Fibroblast of skin of left quadriceps (primary cell): ENCODE results near the gene NANOS3.

Experiments used
- DNase-seq, 2 experiments: peaks; one replicate each; pipeline ENCODE4 v3.0.0-alpha.2; 2013; ENCODE audit warnings: low read depth in 2 of 2

NANOS3 gene

DNA sequence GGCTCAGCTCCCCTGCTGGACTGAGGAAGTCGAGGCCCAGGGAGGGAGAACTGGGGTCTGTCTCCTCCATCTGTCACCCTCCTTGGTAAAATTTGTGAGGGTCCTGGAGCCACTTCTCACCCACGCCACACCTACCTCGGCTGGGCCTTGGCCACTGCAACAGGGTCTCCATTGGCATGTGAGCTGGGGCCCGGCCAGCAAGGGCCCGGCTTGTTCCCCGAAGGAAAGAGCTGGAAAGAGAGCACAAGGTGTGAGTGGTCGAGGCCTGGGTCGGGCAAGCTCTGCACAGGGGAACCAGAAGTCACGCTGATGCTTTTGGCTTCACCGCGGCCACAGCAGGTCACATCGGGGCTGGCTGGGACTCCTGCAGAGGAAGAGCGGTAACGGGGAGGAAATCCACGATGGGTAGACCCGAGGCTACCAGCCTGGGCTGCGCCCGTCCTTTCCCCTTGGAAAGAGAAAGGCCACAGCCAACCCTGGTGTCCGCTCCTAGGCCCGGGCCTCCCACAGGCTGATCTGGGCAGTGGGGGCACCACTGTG lies 9.0 kb downstream of the NANOS3 start:
- no peak for DNase-seq

DNA sequence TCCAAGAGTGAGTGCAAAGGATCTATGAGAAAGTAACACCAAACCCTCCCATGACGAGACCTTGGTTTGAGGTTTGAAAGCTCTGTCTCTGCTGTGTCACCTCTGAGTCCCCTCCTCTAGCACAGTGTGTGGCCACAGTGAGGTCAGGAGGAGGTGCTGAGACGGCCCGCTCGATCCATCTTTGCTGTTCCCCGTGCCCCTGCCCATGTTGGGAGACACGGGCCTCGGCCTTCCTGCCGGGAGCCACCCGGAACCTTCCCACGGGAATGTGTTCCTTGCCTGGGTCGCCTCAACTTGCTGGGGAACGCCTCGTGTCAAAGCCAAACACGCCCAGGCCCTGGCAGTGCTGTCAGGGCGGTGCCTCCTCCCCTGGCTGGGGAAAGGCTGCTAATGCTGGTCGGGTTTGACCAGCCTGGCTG lies 10.1 kb downstream of the NANOS3 start:
- DNase-seq: no peak

DNA sequence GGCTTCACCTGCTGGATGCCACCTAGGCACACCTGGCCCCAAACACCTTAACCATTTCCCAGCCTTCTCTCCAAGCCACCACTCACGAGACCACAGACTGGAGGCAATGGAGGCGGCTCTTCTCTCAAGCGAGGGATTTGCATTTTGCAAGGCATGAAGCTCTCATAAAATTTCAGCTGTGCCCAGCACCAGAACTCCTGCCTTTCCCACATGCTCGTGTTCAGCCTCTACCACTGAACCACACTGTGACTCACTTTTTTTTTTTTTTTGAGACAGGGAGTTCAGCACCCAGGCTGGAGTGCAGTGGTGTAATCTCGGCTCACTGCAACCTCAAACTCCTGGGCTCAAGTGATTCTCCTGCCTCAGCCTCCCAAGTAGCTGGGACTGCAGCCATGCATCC lies 10.6 kb downstream of the NANOS3 start:
- DNase-seq: no peak

DNA sequence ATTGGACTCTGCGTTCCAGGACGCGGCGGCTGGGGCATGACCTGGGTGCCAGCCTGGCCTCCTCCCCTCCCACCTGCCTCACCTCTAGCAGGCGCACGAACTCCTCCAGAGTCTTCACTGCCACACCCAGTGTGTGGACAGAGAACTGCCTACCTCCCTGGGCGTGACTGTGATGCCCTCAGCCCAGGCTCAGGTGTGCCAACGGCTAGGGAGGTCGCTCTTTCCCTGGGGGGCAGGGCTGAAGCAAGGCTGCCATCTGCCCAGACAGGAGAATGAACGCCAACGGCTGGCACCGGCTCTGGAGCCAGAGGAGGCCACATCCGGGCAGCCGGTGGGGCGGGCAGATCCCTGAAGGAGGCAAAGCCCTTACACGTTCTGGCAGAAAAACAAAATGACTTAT lies 11.3 kb downstream of the NANOS3 start:
- no peak for DNase-seq

DNA sequence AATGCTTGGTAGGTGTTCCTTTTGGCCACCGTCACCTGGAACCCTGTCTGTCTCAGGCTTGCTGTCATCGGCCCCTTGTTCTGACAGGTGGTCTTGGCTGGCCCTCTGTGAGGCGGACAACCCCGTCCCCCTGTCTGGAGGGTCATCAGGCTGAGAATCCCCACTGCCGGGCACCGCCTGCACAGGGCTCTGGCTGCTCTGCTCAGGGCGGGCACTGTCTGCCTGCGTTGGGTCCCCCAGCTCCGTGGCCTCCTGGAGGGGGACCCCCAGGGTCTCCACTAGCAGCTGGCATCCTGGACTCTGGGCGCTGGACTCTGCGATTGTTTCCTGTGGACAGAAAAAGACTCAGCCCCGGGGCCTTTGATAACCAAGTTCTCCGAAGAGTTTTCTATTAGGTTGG lies 13.2 kb downstream of the NANOS3 start:
- no peak for DNase-seq

DNA sequence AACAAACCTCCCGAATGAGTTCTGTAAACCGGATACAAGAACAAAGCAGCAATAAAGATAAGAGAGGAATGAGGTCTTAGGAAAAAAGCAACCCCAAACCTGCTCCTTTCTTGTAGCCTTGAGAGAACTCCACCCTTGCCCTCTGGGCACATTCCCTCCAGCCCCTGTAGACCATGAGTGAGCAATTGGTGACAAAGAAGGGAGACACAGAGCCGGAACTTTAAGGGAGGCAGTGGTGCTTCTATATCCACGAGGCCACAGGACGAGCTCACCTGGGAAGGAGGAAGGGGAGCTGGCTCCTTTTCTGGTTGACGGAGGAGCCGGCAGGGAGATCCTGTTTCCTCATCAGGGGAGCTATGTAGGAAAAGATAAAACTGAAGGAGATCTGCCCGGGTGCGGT lies 15.9 kb downstream of the NANOS3 start:
- no peak for DNase-seq

DNA sequence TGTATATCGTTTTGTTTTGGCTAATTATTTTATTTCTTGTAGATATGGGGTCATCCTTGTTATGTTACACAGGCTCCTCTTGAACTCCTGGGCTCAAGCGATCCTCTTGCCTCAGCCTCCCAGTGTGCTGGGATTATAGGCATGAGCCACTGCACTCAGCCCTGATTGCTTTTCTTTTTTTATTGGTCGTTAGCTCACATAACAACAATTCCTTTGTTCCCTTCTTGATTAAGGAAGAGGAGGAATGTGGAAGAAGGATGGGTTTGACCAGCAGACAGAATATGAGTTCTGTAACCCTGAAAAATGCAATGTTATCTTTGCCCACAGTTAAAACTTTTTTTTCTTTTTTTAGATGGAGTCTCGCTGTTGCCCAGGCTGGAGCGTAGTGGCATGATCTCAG lies 17.6 kb downstream of the NANOS3 start:
- no peak for DNase-seq

DNA sequence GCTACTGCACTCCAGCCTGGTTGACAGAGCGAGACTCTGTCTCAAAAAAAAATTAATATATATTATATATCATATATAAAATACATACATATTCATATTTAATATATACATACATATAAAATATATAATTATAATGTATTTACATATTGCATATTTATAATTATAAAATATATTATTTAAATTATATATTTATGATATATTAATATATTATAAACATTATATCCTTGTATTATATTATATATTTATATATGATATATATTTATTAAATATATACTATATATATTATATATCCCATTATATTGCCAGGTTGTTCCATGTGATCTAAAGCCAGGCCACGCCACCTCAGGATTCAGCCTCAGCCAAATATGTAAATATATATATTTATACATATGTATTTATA lies 19.3 kb downstream of the NANOS3 start:
- no peak for DNase-seq

DNA sequence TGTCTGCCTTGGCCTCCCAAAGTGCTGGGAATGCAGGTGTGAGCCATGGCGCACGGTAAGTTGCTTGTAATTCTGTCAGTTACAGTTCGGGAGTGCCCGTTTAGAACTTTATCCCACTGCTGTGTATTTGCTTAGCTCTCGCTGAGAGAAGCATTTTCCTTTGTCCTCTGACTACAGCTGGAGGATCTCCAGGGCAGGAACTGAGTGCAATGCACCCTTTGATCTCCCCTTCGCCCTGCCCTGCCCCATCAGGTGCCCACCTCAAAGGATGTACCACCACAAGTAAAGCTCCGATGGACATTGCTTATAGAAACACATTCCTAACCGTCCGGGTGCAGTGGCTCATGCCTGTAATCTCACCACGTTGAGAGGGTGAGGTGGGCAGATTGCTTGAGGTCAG lies 22.5 kb downstream of the NANOS3 start:
- no peak for DNase-seq

DNA sequence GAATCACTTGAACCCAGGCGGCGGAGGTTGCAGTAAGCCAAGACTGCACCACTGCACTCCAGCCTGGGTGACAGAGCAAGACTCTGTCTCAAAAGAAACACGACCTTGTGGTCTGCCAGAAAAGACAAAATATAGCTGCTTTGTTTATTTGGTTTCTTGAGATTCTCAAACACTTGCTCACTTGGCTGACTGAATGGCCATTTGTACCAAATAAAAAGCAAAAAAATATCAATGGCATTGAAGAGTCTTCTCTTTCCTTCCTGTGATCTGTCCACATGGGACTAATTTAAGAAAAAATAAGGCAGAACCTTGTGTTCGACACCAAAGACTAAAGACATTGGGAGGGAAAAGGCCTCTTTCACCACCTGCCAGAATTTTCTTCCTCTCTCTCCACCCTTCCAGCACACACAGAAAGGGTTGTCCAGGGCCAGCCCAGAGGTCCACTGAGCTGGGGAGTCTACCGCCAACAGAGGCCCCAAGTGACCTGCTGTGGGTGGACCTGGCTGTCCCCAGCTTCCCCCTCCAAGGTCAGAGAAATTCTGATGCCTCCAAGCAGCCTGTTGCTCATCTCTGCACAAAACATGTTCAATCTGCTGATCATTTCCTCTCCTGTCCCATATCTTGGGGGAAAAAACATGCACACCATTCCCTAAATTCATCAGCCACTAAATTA lies 23.1 kb downstream of the NANOS3 start:
- no peak for DNase-seq

DNA sequence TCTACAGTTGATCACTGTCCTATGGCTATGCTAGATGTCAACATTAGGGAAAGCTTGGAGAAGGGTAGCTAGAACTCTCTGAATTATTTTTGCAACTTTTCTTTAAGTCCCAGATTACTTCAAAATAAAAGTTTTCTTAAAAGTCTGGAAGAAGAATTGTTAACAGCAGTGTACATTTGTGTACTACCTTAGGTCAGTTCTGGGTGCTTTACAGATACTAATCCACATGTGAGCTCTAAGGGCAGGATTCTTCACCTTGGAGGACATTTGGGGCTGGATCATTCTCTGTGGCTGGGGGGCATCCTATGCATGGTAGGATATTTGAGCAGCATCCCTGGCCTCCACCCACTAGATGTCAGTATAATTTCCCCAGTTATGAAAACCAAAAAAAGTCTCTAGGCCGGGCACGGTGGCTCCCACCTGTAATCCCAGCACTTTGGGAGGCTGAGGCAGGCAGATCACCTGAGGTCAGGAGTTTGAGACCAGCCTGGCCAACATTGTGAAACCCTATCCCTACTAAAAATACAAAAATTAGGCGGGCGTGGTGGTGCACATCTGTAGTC lies 26.1 kb downstream of the NANOS3 start:
- no peak for DNase-seq

DNA sequence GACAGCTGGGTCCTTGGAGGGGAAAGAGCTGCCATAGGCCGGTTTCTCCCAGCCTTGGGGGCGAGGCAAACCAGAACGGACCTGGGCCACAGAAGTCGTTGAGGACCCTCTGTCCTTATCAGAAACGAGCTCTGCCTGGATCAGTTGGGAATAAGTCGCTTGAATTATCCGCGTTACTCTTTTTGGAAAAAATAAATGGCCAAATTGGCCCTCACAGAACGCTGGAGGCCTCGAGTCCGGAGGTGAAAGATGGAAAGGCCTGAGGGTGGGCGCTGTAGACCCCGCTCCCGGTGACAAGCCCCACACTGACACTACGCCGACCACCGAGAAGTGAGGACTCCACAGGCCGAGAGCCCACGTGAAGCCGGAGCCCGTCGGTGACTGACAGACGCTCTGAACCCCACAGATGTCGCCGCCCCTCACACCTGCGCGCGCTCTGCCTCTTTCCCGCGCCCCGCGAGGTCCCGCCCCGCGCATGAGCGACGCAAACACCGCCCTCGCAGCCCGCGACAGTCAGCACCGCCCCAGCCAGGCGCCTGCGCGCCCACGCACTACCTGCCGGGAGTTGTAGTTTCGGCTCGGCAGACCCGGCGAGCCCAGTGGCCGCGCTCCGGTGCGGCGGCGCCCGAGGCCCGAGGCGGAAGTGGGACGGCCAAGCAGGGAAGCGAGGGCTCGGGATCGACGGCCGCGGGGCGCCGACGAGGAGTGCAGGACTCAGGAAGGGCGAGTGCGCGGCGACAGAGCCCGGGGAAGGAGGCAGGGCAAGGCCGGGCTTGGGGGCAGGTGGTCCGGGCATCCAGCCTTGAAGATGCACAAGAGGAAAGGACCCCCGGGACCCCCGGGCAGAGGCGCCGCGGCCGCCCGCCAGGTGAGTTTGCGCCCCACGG lies 28.9 kb downstream of the NANOS3 start, which contains the start of the genes BRME1 and CC2D1A:
TSS of gene BRME1 (minus strand) at position 484 of the 887 bp plus-strand sequence. CDS start 1,225 bp downstream, outside the sequence.
TSS of gene CC2D1A (plus strand) at position 568 of the 887 bp plus-strand sequence. CDS start at position 809, 241 bp downstream.
- DNase-seq: peak; percentile 49 to 53

DNA sequence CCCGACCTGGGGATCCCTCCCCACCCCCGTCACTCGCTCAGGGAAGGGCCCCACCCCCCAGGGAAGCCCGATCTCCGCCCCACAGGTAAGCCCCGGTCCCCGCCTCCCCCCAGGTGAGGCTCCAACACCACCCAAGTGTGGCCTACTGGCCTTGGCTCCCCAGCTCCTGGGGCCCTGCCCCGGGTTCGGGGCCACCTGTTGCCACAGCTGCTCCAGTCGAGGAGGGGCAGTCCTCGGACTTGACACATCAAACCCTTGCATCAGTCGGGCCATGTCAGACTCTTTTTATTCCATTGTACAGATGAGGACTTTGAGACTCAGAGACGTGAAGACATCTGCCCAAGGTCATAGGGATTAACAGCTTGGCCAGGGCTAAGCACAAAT lies 29.6 kb downstream of the NANOS3 start:
- DNase-seq: no peak

DNA sequence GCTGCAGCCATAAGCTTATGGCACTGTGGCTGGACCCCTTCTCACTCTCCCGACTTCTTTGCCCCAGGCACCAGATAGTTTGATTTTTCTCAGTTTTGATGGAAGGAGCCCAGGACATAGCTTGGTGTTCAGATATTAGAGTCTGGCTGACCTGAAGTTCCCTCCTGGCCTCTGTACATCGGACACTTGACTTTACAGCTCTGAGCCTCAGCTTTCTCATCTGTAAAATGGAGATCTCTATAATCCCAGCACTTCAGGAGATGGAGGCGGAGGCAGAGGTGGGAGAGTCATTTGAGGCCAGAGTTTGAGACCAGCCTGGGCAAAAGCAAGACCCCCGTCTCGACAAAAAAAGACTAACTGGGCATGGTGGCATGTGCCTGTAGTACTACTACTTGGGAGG lies 30.0 kb downstream of the NANOS3 start:
- DNase-seq: no peak

DNA sequence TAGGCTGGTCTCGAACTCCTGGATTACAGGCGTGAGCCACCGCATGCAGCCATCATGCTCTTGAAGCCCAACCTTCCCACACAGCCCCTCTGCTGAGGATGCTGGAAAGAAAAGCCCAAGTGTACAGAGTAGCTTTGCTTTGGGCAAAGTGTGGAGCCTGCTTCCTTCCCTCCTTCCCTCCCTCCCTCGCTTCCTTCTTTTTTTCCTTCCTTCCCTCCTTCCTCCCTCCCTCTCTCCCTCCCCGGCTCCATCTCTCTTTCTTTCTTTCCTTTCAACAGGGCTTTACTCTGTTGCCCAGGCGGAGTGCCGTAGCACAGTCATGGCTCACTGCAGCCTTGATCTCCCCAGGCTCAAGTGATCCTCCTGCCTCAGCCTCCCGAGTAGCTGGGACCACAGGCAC lies 31.7 kb downstream of the NANOS3 start:
- no peak for DNase-seq

DNA sequence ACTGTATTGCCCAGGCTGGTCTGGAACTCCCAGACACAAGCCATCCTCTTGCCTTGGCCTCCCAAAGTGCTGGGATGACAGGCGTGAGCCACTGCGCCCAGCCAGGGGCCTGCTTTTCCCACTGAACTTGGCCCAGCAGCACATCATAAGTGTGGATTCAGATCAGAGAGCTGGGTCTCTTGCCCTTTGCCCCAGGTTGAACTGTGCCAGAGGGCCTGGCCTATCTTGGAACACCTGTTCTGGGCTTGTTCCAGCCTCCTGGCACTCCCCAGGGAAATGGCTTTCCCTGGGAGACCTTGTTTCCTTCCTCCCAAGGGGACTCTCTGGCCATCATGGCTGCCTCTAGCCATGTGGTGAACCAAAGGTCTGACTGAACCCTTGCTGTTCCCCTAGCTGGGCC lies 32.5 kb downstream of the NANOS3 start:
- no peak for DNase-seq

DNA sequence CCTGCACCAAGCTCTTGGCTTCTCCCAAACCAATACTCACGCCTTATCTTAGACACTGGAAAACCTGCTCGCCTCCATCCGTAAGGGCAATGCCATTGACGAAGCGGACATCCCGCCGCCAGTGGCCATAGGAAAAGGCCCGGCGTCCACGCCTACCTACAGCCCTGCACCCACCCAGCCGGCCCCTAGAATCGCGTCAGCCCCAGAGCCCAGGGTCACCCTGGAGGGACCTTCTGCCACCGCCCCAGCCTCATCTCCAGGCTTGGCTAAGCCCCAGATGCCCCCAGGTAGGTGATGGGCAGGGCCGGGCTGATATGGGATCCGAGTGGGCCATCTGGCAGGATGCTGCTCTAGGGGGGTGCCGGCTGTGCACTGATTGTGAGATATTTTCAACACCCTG lies 36.4 kb downstream of the NANOS3 start:
- DNase-seq: no peak

DNA sequence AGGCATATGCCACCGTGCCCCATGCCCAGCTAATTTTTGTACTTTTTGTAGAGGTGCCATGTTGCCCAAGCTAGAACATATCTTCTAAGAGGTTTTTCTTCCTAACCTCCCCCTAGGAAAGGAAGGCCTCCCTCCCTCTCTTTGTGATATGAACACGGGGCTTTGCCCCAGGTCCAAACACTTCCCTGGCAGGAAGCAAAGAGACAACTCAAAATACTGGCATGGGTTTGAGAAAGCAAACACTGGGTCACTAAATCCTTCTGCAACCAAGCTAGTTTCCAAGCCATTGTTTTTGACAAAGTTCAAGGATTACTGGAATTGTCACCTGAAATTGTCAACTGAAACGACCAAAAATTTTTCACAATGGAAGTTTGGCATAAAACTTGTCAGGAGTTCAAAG lies 37.8 kb downstream of the NANOS3 start:
- DNase-seq: no peak

DNA sequence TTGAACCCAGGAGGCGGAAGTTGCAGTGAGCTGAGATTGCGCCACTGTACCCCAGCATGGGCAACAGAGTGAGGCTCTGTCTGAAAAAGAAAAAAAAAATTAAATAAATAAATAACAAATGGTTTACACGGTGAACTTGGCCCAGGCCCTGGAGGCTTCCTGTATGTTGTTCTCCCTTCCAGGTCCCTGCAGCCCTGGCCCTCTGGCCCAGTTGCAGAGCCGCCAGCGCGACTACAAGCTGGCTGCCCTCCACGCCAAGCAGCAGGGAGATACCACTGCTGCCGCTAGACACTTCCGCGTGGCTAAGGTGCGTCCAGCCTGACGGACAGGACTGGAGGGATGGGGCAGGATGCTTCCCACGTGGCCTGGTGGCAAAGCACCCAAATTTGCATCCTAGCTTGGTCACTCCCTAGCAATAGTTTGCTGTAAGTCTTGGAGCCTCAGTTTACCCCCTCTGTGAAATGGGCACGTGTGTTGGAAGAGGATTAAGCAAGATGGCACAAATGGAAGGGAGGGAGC lies 41.0 kb downstream of the NANOS3 start:
- no peak for DNase-seq

DNA sequence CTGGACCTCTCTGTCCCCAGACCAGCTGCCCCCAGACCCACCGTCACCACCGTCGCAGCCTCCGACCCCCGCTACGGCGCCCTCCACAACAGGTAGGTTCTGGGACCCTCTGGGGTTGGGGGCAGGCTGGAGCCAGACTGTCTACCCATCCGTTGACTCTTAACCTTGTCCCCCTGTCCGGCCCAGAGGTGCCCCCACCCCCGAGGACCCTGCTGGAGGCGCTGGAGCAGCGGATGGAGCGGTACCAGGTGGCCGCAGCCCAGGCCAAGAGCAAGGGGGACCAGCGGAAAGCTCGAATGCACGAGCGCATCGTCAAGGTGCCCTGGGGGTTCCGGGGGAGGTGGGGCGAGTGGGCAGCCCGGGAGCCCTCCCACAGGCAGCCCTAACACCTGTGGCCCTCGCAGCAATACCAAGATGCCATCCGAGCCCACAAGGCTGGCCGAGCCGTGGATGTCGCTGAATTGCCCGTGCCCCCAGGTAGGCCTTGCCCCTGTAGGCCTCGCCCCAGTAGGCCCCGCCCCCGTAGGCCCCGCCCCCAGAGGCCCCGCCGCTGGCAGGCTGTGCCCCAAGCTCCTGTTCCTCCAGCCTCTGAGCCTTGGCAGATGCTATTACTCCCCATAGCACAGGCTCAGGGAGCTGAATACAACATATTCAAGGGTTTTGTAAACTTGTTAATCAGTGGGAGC lies 41.9 kb downstream of the NANOS3 start:
- DNase-seq: no peak

DNA sequence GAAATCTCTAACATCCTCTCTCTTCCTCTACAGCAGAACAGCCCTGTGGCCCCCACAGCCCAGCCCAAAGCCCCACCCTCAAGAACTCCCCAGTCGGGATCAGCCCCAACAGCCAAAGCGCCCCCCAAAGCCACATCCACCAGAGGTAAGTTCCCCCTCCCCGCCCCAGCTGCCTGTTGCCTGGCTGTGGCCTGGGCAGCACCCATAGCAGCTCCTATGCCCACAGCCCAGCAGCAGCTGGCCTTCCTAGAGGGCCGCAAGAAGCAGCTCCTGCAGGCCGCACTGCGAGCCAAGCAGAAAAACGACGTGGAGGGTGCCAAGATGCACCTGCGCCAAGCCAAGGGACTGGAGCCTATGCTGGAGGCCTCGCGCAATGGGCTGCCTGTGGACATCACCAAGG lies 43.6 kb downstream of the NANOS3 start:
- no peak for DNase-seq
